Measurements from ENCODE around the gene SEPTIN5. TPM values are rescaled to one million over a fixed set of nuclear protein-coding genes. Genes with fewer than 3 reads are reported as not detected.

Gene SEPTIN5
- total RNA-seq, 4 donors from 2014 or later = 4.1 to 8.3 (median 5.9) TPM

GRCh38 chr22:19724927-19725661 is 10.8 kb downstream of the SEPTIN5 start:
- no peak for TF ChIP-seq CTCF (IDR thresholded peaks at IDR 0.05; ENCODE audit: low read depth)

- TF ChIP-seq CTCF (IDR thresholded peaks at IDR 0.05; ENCODE audit: low read depth) = no peak
Measured at GRCh38 chr22:19727310-19728150, 13.2 kb downstream of the SEPTIN5 start.

- TF ChIP-seq CTCF (IDR thresholded peaks at IDR 0.05; ENCODE audit: low read depth) = no peak
Measured at GRCh38 chr22:19728271-19728670, 14.0 kb downstream of the SEPTIN5 start.

DNA sequence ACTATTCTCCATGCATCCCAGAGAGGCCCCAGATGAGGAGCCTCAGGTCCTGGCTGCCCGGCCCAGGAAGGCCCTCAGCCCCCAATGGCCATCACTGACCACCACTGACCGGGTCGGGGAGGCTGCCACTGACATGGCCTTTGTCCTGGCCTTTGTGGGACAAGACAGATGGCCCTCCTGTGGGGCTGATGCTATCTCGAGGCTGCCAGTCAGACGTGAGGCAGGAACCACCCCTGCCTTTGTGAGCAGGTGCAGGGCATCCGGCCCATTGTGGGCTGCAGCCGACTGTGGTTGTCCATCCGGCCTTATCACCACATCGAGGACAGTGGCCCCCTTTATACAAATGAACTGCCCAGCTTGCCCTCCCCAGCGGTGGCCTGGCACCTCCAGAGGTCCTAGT is 14.5 kb downstream of the SEPTIN5 start:
- TF ChIP-seq CTCF (IDR thresholded peaks at IDR 0.05; ENCODE audit: low read depth) = no peak

GRCh38 chr22:19729507-19729906 is 15.2 kb downstream of the SEPTIN5 start:
- TF ChIP-seq CTCF (IDR thresholded peaks at IDR 0.05; ENCODE audit: low read depth) = no peak

- no peak for TF ChIP-seq CTCF (IDR thresholded peaks at IDR 0.05; ENCODE audit: low read depth)
Measured at GRCh38 chr22:19730198-19730597, 15.9 kb downstream of the SEPTIN5 start.

DNA sequence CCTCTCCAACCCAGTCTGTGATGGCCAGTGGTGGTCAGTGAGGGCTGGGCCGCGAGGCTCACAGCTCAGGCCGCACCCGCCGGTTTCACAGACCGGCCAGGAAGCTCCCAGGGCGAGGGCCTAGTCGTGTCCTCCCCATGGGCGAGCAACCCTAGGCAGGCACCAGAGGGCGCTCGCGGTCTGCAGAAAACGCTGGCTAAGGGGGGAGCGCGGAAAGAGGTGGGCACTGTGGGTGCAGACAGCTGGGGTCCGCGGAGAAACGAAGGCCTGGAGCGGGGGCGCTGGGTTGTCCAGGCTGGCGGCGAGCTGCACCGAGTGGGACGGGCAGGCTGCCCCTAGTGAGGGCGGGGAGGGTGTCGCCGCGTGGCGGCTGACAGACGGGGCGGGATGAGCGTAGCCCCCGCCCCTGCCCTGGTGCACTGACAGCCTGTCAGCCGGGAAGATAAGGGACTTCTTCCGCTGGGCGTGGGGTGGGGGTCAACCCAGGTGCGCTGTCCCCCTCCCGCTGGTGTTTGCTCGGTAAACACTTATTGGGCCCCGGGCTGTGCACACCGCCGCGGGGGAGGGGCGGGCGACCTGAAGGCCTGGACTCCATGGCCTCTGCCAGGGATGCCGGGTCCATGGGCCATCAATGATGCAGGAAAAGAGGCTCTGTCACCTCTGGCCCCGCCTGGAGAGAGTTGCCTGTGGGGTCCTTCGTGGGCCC is 16.5 kb downstream of the SEPTIN5 start:
- no peak for TF ChIP-seq CTCF (IDR thresholded peaks at IDR 0.05; ENCODE audit: low read depth)
